NCI-H2107 treated with DMSO at 0.1 percent for 48 hours (cell line): Measurements from ENCODE around the gene EXOSC1.
A peak's percentile ranks its signal among the peaks of the same experiment; 100 is the strongest.
"Not testable (repeated sequence)": the region's sequence is repeated elsewhere in the genome, so short reads cannot be mapped to it uniquely, and the experiment has no call there.

Experiments
- DNase-seq: peaks from one replicate; lab custom pipeline; 2025; ENCODE audit not compliant: unreplicated experiment; lab: John Stamatoyannopoulos, UW

The EXOSC1 gene

GRCh38 chr10:97411406-97411805 is 34.4 kb downstream of the EXOSC1 start:
- no peak for DNase-seq

DNA sequence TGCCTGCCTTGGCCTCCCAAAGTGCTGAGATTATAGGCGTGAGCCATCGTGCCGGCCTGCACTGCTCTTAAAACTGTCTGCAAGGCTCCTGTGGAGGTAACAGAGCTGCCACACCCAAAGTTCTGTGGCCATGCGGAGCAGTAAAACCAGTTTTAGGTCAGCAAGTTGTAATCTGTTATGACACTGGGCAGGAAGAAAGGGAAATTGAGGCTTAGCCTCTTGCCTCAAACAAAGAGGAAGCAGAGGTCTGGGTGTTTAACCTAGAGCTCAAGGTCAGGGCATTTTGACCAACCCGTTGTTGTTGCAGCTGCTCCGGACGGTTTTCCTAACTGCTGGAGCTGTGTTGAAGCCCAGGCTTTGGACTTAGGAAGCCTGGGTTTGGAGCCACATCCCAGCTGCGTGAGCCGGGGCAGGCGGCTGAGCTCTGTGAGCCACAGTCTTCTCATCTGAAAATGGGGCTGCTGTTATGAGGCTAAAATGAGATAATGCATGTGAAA is 37.3 kb downstream of the EXOSC1 start:
- no peak for DNase-seq

GRCh38 chr10:97407952-97408248 is 37.9 kb downstream of the EXOSC1 start:
- no peak for DNase-seq

DNA sequence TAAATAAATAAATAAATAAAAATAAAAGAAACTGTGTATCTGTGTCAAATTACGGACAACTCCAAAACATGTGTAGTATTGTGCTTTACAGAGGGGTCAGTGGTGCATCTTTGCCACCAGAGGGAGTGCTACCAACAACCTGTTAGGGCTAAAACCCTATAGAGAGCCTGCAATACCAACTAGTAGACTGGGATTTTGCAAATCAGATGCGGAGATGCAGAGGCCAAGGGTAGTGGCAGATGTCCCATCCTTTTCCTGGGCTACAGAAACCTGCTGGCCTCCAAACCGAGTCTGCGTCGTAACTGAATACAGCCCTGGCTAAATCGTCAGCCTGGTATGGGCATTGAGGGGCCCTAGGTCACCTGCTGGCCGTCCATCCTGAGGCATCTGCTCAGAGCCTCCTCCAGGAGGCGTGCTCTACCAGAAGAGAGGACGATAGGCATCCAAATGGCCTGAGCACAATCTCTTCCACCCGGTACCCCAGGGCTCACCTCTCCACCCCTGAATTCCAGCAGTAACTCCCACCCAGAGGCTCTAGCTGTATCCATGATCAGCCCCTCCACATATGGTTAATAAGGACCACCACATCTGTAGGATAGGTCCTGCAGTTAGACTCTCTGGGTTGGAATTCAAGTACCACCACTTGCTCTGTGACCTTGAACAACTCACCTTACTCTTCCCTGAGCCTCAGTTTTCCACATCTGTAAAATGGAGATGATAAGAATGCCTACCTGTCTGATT is 38.4 kb downstream of the EXOSC1 start:
- peak; percentile 34 for DNase-seq

- DNase-seq = not testable (repeated sequence)
Observed at GRCh38 chr10:97406483-97406882, 39.3 kb downstream of the EXOSC1 start.

DNA sequence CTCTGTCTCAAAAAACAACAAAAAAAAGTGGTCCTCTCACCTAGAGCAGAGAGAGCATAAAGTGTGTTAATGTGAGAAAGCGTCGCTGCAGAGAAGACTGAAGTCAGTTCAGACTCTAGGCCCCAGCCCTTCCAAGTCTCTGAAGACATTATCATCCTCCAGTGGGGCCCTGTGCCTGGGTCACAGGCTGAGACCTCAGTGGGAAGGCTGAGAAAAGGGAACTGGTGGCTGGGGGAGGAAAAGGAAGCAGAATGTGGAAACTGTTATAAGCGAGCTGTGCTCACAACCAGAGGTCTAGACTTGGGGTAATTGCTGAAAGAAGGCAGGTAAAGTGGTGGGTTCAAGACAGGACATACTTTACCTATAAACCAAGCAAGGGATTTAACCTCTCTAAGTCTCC is 39.7 kb downstream of the EXOSC1 start:
- no peak for DNase-seq

GRCh38 chr10:97404044-97404443 is 41.8 kb downstream of the EXOSC1 start:
- no peak for DNase-seq

GRCh38 chr10:97401455-97401919 is 44.3 kb downstream of the EXOSC1 start:
- no peak for DNase-seq

DNA sequence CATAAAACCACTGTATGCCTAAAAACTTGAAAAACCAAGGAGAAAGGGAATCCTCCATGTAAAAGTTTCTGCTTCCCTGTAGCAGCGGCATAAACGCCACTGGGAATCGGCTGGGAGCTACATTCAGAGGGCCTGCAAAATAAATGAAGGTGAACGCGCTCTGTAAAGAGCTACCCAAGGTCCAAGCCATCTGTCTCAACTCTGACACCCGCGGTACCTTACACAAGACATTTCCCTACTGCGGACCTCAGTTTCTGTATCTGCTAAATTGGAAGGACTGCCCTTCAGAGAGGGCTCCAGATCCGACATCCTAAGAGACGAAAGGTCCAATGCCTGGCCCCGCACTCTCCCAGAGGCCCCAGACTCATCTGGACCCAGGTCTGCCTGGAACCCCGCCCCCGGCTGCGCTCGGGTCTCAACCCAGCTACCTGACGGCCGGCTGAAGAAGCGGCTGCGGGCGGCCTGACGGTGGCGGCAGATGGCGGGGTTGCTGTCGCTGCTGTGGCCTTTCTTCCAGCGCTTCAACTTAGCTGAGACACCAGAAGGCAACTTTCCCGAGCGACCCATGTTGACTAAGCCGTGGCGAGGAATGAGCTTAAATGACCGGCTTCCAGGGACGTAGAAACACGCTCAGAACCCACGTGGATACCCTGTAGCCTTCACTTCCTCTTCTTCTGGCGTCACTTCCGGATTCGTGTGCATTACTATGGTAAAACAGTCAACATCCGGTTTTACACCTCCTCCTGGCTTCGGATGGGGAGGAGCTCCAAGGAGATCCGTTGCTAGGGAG is 44.9 kb downstream of the EXOSC1 start, which contains the start of gene RRP12:
TSS of gene RRP12 (minus strand) at position 676 of the 790 bp plus-strand sequence. CDS start at position 567, 109 bp downstream.
- peak; percentile 83 for DNase-seq

DNA sequence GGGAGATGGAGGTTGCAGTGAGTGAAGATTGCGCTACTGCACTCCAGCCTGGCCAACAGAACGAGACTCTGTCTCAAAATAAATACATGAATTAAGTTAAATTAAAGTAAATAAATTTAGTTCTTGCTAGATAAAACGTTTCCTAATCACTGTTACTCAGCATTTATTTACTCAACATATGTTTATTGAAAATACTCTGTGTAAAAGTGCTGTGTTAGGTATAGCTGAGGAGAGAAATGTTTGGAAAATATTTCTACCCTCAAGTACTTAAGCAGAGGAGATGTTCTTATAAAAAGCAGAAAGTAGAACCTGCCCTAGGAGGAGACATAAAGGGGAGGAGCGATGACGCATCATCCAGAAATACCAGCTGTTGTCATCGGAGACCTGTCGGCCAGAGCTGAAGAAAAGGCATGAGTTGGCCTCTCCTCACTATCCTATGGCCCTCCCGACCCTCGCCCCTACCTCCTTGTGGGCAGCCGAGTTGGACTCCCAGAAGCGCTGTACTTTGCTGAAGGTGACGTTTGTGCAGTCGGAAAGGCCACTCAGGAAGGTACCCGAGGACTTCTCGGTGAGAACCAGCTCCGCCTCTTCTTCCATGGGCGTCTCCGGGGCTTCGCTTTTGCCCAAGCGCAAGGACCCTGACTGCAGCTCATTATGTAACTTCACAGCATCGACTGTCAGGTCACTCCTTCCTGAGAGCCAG is 45.8 kb downstream of the EXOSC1 start:
- DNase-seq = peak; percentile 12

- no peak for DNase-seq
Observed at GRCh38 chr10:97396056-97396455, 49.8 kb downstream of the EXOSC1 start.

- DNase-seq = no peak
Observed at GRCh38 chr10:97393034-97393573, 52.7 kb downstream of the EXOSC1 start.

DNA sequence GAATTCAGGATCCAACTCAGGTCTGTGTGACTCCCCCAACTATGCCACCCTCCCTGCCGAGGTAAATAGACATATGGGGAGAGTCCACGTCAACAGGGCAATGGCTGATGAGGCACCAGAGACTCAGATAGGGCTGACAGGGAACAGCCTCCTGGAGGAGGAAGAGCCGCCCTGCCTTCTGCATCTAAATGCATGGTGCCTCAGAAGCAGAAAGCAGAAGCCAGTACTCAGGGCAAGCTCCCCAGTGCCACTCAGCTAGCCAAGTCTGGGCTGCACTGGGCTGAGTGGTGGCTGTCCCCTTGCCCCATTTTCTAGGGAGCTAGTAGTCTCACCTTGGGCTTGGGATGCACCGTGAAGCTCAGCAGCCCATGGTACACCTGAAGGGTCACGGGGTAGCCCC is 55.7 kb downstream of the EXOSC1 start:
- no peak for DNase-seq

DNA sequence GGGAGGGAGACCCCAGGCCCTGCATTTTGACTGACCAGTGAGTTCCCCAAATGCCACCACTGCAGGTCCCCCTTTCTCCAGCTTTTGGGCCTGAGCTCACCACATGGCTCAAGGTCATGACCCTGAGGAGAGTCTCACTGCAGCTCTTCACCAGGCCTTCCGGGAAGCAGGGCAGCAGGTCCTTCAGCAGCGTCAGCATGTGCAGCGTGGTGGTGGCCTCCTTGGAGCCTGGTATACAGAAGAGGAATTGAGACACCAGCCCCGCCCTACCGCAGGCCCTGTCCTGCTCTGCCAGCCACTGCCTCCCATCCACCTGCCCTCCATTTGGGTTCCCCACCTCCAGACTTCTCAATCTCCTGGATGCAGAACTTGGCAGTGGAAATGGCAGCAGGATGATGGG is 57.7 kb downstream of the EXOSC1 start:
- no peak for DNase-seq
